ENCODE results near the gene SCFD1.

DNA sequence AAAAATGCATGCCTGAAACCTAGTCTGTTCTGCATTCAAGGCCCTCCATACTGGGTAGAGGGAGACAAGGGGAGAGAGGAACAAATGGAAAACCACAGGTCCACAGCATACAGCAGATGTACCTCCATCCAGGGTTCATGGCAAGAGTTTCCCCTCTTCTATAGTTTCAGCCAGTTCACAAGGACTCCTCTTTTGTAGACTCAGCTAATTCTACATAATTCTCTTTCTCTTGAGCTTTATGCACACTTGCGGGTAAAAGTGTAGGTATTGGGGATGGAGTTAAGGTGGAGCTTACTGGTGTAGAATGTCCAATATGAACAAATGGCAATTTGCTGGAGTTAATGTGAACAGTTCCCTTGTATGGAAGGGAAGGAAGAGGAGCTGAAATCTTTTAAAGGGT lies 39.7 kb upstream of the SCFD1 start:
- TF ChIP-seq, protein P1, sequence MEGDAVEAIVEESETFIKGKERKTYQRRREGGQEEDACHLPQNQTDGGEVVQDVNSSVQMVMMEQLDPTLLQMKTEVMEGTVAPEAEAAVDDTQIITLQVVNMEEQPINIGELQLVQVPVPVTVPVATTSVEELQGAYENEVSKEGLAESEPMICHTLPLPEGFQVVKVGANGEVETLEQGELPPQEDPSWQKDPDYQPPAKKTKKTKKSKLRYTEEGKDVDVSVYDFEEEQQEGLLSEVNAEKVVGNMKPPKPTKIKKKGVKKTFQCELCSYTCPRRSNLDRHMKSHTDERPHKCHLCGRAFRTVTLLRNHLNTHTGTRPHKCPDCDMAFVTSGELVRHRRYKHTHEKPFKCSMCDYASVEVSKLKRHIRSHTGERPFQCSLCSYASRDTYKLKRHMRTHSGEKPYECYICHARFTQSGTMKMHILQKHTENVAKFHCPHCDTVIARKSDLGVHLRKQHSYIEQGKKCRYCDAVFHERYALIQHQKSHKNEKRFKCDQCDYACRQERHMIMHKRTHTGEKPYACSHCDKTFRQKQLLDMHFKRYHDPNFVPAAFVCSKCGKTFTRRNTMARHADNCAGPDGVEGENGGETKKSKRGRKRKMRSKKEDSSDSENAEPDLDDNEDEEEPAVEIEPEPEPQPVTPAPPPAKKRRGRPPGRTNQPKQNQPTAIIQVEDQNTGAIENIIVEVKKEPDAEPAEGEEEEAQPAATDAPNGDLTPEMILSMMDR (IDR thresholded peaks at IDR 0.05 in 8 of 11, conservative IDR thresholded peaks at IDR 0.05 in 3 of 11) = no peak
- TF ChIP-seq POLR2A (IDR thresholded peaks at IDR 0.05) = no peak

All from spleen (tissue), 7 donors.